ENCODE data around the gene CHURC1.
"Not testable (repeated sequence)": the region's sequence is repeated elsewhere in the genome, so short reads cannot be mapped to it uniquely, and the experiment has no call there.

The CHURC1 gene

GRCh38 chr14:64912261-64912660 lies 2.0 kb upstream of the CHURC1 start:
- no peak for DNase-seq

GRCh38 chr14:64913477-64913876 lies 778 bp upstream of the CHURC1 start:
- DNase-seq, result not testable (repeated sequence)

GRCh38 chr14:64915029-64915424 lies 772 bp downstream of the CHURC1 start:
- DNase-seq, result no peak

GRCh38 chr14:64915797-64916196 lies 1.5 kb downstream of the CHURC1 start:
- no peak for DNase-seq

GRCh38 chr14:64918216-64918615 lies 4.0 kb downstream of the CHURC1 start:
- no peak for DNase-seq

GRCh38 chr14:64919215-64919614 lies 5.0 kb downstream of the CHURC1 start:
- no peak for DNase-seq

- no peak for DNase-seq
Observed at GRCh38 chr14:64919618-64920017, 5.4 kb downstream of the CHURC1 start.

GRCh38 chr14:64920465-64920864 lies 6.2 kb downstream of the CHURC1 start:
- no peak for DNase-seq

GRCh38 chr14:64923015-64923414 lies 8.8 kb downstream of the CHURC1 start:
- no peak for DNase-seq

- no peak for DNase-seq
Observed at GRCh38 chr14:64926398-64926995, 12.2 kb downstream of the CHURC1 start.

GRCh38 chr14:64927031-64927430 lies 12.8 kb downstream of the CHURC1 start:
- no peak for DNase-seq

- no peak for DNase-seq
Observed at GRCh38 chr14:64928239-64929013, 14.2 kb downstream of the CHURC1 start.

- DNase-seq, result no peak
Observed at GRCh38 chr14:64929014-64929359, 14.7 kb downstream of the CHURC1 start.

- DNase-seq, result no peak
Observed at GRCh38 chr14:64930085-64930843, 16.0 kb downstream of the CHURC1 start.

GRCh38 chr14:64931123-64931522 lies 16.9 kb downstream of the CHURC1 start:
- no peak for DNase-seq

- no peak for DNase-seq
Observed at GRCh38 chr14:64932231-64932630, 18.0 kb downstream of the CHURC1 start.

- DNase-seq, result no peak
Observed at GRCh38 chr14:64934338-64934929, 20.2 kb downstream of the CHURC1 start.

GRCh38 chr14:64935508-64935907 lies 21.3 kb downstream of the CHURC1 start:
- no peak for DNase-seq

GRCh38 chr14:64937171-64937820 lies 23.0 kb downstream of the CHURC1 start:
- DNase-seq, result no peak

GRCh38 chr14:64937821-64938193 lies 23.6 kb downstream of the CHURC1 start:
- DNase-seq, result no peak

- no peak for DNase-seq
Observed at GRCh38 chr14:64938972-64939816, 24.9 kb downstream of the CHURC1 start.

GRCh38 chr14:64939817-64940190 lies 25.5 kb downstream of the CHURC1 start:
- DNase-seq, result no peak

Data from stimulated activated CD4-positive, alpha-beta T cell treated with anti-CD3 and anti-CD28 coated beads, Interleukin-15, amount 100 ng/mL, for 24 hours (primary cell).